Measurements from ENCODE around the gene ALPK1.

DNA sequence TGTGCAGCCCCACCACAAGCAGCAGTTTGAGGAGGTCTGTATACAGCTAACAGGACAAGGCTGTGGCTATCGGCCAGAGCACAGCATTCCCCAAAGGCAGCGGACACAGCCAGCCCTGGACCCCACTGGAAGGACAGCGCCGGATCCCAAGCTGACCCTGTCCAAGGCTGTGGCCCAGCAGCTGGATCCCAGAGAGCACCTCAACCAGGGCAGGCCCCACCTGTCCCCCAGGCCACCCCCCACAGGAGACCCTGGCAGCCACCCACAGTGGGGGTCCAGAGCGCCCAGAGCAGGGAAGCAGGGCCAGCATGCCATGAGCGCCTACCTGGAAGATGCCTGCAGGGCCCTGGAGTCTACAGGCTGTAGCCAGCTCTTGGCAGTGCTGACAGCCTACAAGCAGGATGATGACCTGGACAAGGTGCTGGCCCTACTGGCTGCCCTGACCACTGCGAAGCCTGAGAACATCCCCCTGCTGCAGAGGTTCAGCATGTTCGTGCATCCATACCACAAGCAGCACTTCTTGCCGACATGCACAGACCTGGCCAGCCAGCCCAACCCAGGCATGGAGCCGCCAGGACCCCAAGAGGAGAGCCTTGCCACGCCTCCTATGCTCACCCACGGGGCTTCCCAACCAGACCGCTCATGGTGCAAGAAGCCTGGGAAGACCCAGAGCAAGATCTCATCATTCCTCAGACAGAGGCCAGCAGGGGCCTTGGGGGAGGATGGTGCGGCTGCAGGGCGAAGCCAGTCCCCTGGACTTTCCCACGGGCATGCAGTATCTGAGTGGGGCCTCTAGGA, 62.0 kb downstream of the ALPK1 start:
- TF ChIP-seq, protein P1, sequence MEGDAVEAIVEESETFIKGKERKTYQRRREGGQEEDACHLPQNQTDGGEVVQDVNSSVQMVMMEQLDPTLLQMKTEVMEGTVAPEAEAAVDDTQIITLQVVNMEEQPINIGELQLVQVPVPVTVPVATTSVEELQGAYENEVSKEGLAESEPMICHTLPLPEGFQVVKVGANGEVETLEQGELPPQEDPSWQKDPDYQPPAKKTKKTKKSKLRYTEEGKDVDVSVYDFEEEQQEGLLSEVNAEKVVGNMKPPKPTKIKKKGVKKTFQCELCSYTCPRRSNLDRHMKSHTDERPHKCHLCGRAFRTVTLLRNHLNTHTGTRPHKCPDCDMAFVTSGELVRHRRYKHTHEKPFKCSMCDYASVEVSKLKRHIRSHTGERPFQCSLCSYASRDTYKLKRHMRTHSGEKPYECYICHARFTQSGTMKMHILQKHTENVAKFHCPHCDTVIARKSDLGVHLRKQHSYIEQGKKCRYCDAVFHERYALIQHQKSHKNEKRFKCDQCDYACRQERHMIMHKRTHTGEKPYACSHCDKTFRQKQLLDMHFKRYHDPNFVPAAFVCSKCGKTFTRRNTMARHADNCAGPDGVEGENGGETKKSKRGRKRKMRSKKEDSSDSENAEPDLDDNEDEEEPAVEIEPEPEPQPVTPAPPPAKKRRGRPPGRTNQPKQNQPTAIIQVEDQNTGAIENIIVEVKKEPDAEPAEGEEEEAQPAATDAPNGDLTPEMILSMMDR (IDR thresholded peaks at IDR 0.05), result no peak
- TF ChIP-seq POLR2A (IDR thresholded peaks at IDR 0.05), result no peak
- no peak for TF ChIP-seq EP300 (IDR thresholded peaks at IDR 0.05)
- TF ChIP-seq POLR2AphosphoS5 (IDR thresholded peaks at IDR 0.05), result no peak

Measured in sigmoid colon (tissue), 4 donors.